ENCODE results near the gene FGF4.

FGF4 gene

GRCh38 chr11:69797737-69798528, 22.8 kb upstream of the FGF4 start:
- H2AFZ ChIP-seq (ENCODE audit: low read depth), result no peak overlapping the region
- H3K4me2 ChIP-seq, result no peak overlapping the region
- no peaks in the 10 kb centered on the region for H3K79me2 ChIP-seq (ENCODE audit: insufficient read depth, low read depth)
- TF ChIP-seq CTCF (conservative IDR thresholded peaks at IDR 0.05; ENCODE audit: low read depth, low read length), result no peak
- H3K27me3 ChIP-seq (ENCODE audit: insufficient read depth, low read depth), result no peaks in the 10 kb centered on the region; the same call in 1 of the 2 replicates
- no peaks in the 10 kb centered on the region for H4K20me1 ChIP-seq (ENCODE audit: insufficient read depth)
- no peak overlapping the region for H3K9ac ChIP-seq
- no peaks in the 10 kb centered on the region for H3K36me3 ChIP-seq (ENCODE audit: insufficient read depth)
- no peak overlapping the region for H3K27ac ChIP-seq
- no peaks in the 10 kb centered on the region for H3K4me1 ChIP-seq (ENCODE audit: low read depth, poor library complexity, severe bottlenecking)
- no peak overlapping the region for H3K4me3 ChIP-seq (IDR thresholded peaks at IDR 0.05; ENCODE audit: insufficient read depth, low read depth, low read length)

DNA sequence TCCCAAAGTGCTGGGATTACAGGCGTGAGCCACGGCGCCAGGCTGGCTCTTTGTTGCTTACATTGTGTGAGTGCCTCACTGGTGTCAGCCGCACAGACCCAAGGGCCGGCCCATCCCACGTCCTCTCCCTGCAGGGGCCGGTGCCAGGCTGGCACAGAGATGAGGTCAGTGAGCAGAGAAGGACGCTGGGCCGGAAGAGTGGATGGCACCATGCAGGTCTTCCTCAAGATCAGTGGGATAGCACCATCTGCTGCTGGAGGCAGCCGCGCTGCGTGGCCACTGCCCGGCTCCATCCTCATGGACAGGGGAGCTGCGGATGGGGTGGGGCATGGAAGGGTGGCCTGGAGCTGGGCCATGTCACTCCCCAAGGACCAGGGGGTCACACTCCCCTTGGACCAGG, 22.0 kb upstream of the FGF4 start:
- Histone ChIP-seq H2AFZ (ENCODE audit: low read depth) (no peak overlapping the region), H3K9ac (no peak overlapping the region), H3K27me3 (ENCODE audit: insufficient read depth, low read depth) (no peaks in the 10 kb centered on the region; the same call in 1 of the 2 replicates), H3K36me3 (ENCODE audit: insufficient read depth) (no peaks in the 10 kb centered on the region), H3K79me2 (ENCODE audit: insufficient read depth, low read depth) (no peaks in the 10 kb centered on the region), H3K27ac (no peak overlapping the region), H3K4me1 (ENCODE audit: low read depth, poor library complexity, severe bottlenecking) (no peaks in the 10 kb centered on the region), H4K20me1 (ENCODE audit: insufficient read depth) (no peaks in the 10 kb centered on the region), H3K4me2 (no peak overlapping the region), H3K4me3 (IDR thresholded peaks at IDR 0.05; ENCODE audit: insufficient read depth, low read depth, low read length) (no peak overlapping the region)
- no peak for TF ChIP-seq CTCF (conservative IDR thresholded peaks at IDR 0.05; ENCODE audit: low read depth, low read length)

- Histone ChIP-seq H4K20me1 (ENCODE audit: insufficient read depth) (no peaks in the 10 kb centered on the region), H3K36me3 (ENCODE audit: insufficient read depth) (no peaks in the 10 kb centered on the region), H3K4me1 (ENCODE audit: low read depth, poor library complexity, severe bottlenecking) (no peaks in the 10 kb centered on the region), H3K27ac (no peak overlapping the region), H3K4me3 (IDR thresholded peaks at IDR 0.05; ENCODE audit: insufficient read depth, low read depth, low read length) (no peak overlapping the region), H2AFZ (ENCODE audit: low read depth) (no peak overlapping the region), H3K9ac (no peak overlapping the region), H3K79me2 (ENCODE audit: insufficient read depth, low read depth) (no peaks in the 10 kb centered on the region), H3K27me3 (ENCODE audit: insufficient read depth, low read depth) (no peaks in the 10 kb centered on the region; the same call in 1 of the 2 replicates), H3K4me2 (no peak overlapping the region)
- no peak for TF ChIP-seq CTCF (conservative IDR thresholded peaks at IDR 0.05; ENCODE audit: low read depth, low read length)
These were observed 20.9 kb upstream of the FGF4 start for GRCh38 chr11:69796063-69796462.

- Histone ChIP-seq H2AFZ (ENCODE audit: low read depth) (no peak overlapping the region), H3K4me3 (IDR thresholded peaks at IDR 0.05; ENCODE audit: insufficient read depth, low read depth, low read length) (no peak overlapping the region), H3K4me2 (no peak overlapping the region), H3K9ac (no peak overlapping the region), H4K20me1 (ENCODE audit: insufficient read depth) (no peaks in the 10 kb centered on the region), H3K36me3 (ENCODE audit: insufficient read depth) (no peaks in the 10 kb centered on the region), H3K79me2 (ENCODE audit: insufficient read depth, low read depth) (no peaks in the 10 kb centered on the region), H3K27ac (no peak overlapping the region), H3K4me1 (ENCODE audit: low read depth, poor library complexity, severe bottlenecking) (no peaks in the 10 kb centered on the region), H3K27me3 (ENCODE audit: insufficient read depth, low read depth) (peaks cover 2% of the 10 kb centered on the region; the same call in 1 of the 2 replicates)
- no peak for TF ChIP-seq CTCF (conservative IDR thresholded peaks at IDR 0.05; ENCODE audit: low read depth, low read length)
These were observed 16.4 kb upstream of the FGF4 start for GRCh38 chr11:69791276-69792180.

Measured in KMS-11 (cell line).